Cerebellar cortex (tissue), 1 donor: ENCODE results near the gene FAM181B.

Experiments
- DNase-seq: peaks from one replicate; pipeline ENCODE4 v3.0.0-alpha.2; 2015; ENCODE audit warnings: low spot score

Gene FAM181B

DNA sequence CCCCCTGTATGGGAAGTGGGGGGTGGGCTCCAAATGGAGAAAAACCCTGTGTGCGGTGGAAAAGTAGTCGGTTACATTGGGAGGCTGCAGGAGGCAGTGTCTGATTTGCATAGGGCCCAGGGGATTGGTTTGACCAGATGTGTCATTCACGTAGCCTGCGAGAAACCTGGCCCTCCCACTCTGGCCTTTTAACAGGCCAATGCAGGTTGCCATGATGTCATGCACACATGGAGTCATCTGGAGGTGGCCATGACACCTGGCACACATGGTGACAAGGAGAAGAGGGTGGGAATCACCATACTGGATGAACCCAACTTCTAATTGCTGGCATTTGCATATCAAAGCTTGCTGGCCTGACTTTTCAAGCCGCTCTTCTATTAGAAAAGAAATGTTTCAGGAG lies 50.6 kb downstream of the FAM181B start:
- DNase-seq = no peak

DNA sequence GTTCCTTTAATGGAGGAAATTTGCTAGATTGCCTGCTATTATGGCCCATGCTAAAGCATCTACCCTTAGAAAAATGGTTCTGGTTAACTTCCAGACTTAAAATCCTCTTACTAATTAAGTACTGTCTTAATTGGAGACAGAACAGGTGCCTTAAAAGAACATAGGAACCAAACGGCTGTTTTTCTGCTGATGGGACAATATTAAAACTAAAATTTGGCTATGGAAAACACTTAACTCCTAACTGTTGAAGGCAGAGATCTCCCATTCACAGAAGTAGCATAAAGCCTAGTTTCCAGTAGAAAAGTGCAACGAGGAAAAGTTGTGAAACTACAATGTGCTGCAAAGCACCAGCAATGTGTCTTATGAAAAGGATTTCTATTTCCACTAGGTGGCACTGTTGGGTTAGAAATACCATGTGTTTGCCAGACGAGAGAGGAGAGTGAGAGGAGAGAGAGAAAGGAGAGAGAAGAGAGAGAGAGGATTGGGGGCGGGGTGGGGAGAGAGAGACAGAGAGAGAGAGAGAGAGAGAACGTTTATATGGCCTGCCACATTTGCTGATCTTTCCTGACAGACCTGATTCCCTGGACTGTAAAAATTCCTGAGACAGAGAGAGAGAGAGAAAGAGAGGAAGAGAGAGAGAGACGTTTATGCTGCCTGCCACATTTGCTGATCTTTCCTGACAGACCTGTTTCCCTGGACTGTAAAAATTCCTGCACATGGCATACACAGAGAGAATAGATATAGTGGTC lies 51.5 kb downstream of the FAM181B start:
- DNase-seq = peak; percentile 52

DNA sequence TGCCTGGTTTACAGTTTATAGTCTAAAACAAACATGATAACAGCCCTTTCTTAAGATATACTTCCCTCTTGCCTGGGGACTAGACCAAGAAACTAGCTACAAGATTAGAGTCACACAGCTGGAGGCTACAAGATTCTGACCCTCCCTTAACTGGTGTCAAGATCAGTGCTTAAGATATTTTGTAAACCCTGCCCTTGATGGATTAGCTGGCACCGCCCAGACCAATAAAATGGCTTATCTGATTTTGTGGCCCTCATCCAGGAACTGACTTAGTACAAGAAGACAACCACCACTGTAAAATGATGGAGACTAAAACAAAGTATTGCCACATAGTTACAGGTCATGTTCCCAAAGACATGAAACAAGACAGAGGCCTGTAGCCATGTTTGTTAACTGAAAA lies 53.4 kb downstream of the FAM181B start:
- no peak for DNase-seq
